H9 (cell line): ENCODE data around the gene ANKH. TPM values are rescaled to one million over a fixed set of nuclear protein-coding genes. Genes with fewer than 3 reads are reported as not detected.

Experiments used
- DNase-seq: peaks from one replicate; pipeline ENCODE4 v3.0.0-alpha.2; 2017
- H2AFZ ChIP-seq: one replicate; pipeline ENCODE4 v1.6.1; 2013; ENCODE audit warnings: mild to moderate bottlenecking, low read length, control low read depth, moderate library complexity
- H2AK5ac ChIP-seq: 2 replicates; pipeline ENCODE4 v1.6.1; 2013; ENCODE audit warnings: low read length, control low read depth, mixed read lengths; ENCODE audit not compliant: insufficient read length
- H2BK120ac ChIP-seq: one replicate; pipeline ENCODE4 v1.6.1; 2013; ENCODE audit warnings: low read depth, mild to moderate bottlenecking, low read length, control low read depth, inconsistent platforms; ENCODE audit not compliant: poor library complexity, severe bottlenecking
- H2BK12ac ChIP-seq: 2 replicates; pipeline ENCODE4 v1.6.1; 2013; ENCODE audit warnings: low read length, control low read depth, mixed read lengths, low read depth; ENCODE audit not compliant: insufficient read length
- H2BK15ac ChIP-seq: 2 replicates; pipeline ENCODE4 v1.6.1; 2013; ENCODE audit warnings: low read depth, low read length, control low read depth
- H2BK20ac ChIP-seq: one replicate; pipeline ENCODE4 v1.6.1; 2013; ENCODE audit warnings: low read depth, mild to moderate bottlenecking, low read length, control low read depth, inconsistent platforms; ENCODE audit not compliant: poor library complexity, severe bottlenecking
- H2BK5ac ChIP-seq: 2 replicates; pipeline ENCODE4 v1.6.1; 2013; ENCODE audit warnings: low read length, control low read depth, mixed read lengths; ENCODE audit not compliant: insufficient read length
- H3K14ac ChIP-seq: 2 replicates; pipeline ENCODE4 v1.6.1; 2013; ENCODE audit warnings: low read length, control low read depth; ENCODE audit not compliant: insufficient read depth
- H3K18ac ChIP-seq: 2 replicates; pipeline ENCODE4 v1.6.1; 2013; ENCODE audit warnings: low read depth, mild to moderate bottlenecking, mixed read lengths, low read length, control low read depth; ENCODE audit not compliant: insufficient read length
- H3K23ac ChIP-seq: 2 replicates; pipeline ENCODE4 v1.6.1; 2013; ENCODE audit warnings: low read length, control low read depth, mixed read lengths, low read depth; ENCODE audit not compliant: insufficient read length
- H3K23me2 ChIP-seq: 2 replicates; pipeline ENCODE4 v1.6.1; 2013; ENCODE audit warnings: low read depth, mild to moderate bottlenecking, mixed read lengths, low read length, control low read depth; ENCODE audit not compliant: insufficient read length, poor library complexity, severe bottlenecking
- H3K27ac ChIP-seq: 2 replicates; pipeline ENCODE4 v1.5.1; 2013; ENCODE audit warnings: low read length, control low read depth, mixed read lengths, low read depth; ENCODE audit not compliant: insufficient read length
- H3K27me3 ChIP-seq: 2 replicates; pipeline ENCODE4 v1.6.1; 2013; ENCODE audit warnings: low read length, control low read depth, inconsistent platforms; ENCODE audit not compliant: insufficient read depth
- H3K4ac ChIP-seq: 2 replicates; pipeline ENCODE4 v1.6.1; 2013; ENCODE audit warnings: low read depth, mild to moderate bottlenecking, control low read depth, inconsistent platforms, low read length, moderate library complexity
- H3K4me1 ChIP-seq: 2 replicates; pipeline ENCODE4 v1.6.1; 2013; ENCODE audit warnings: low read length, control low read depth, inconsistent platforms; ENCODE audit not compliant: insufficient read depth
- H3K4me2 ChIP-seq: 2 replicates; pipeline ENCODE4 v1.6.1; 2013; ENCODE audit warnings: low read length, control low read depth, mixed read lengths; ENCODE audit not compliant: insufficient read length, insufficient read depth
- H3K56ac ChIP-seq: 2 replicates; pipeline ENCODE4 v1.6.1; 2013; ENCODE audit warnings: low read depth, mild to moderate bottlenecking, mixed read lengths, low read length, control low read depth; ENCODE audit not compliant: insufficient read length
- H3K79me1 ChIP-seq: 2 replicates; pipeline ENCODE4 v1.6.1; 2013; ENCODE audit warnings: low read depth, mild to moderate bottlenecking, moderate library complexity, low read length, control low read depth, inconsistent platforms; ENCODE audit not compliant: insufficient read depth, poor library complexity, severe bottlenecking
- H3K79me2 ChIP-seq: 2 replicates; pipeline ENCODE4 v1.6.1; 2013; ENCODE audit warnings: low read length, control low read depth, inconsistent platforms; ENCODE audit not compliant: insufficient read depth
- H3K9ac ChIP-seq: 2 replicates; pipeline ENCODE4 v1.6.1; 2013; ENCODE audit warnings: low read length, control low read depth, mixed read lengths; ENCODE audit not compliant: insufficient read length; ENCODE audit errors: extremely low read depth
- H3K9me3 ChIP-seq: one replicate; pipeline ENCODE4 v1.6.1; 2013; ENCODE audit warnings: low read depth, low read length, inconsistent platforms; ENCODE audit not compliant: control insufficient read depth
- H3T11ph ChIP-seq: one replicate; pipeline ENCODE4 v1.6.1; 2013; ENCODE audit warnings: mild to moderate bottlenecking, low read length, control low read depth, inconsistent platforms
- H4K20me1 ChIP-seq: one replicate; pipeline ENCODE4 v1.6.1; 2013; ENCODE audit not compliant: control insufficient read depth, insufficient read length, insufficient read depth
- H4K5ac ChIP-seq: 2 replicates; pipeline ENCODE4 v1.6.1; 2013; ENCODE audit warnings: low read depth, mild to moderate bottlenecking, mixed read lengths, low read length, control low read depth; ENCODE audit not compliant: insufficient read length
- H4K8ac ChIP-seq: replicated peaks from 2 replicates; pipeline ENCODE4 v1.6.1; 2013; ENCODE audit warnings: low read length, control low read depth, mixed read lengths, low read depth; ENCODE audit not compliant: insufficient read length
- H4K91ac ChIP-seq: 2 replicates; pipeline ENCODE4 v1.6.1; 2013; ENCODE audit warnings: low read depth, mild to moderate bottlenecking, moderate library complexity, mixed read lengths, low read length, control low read depth; ENCODE audit not compliant: insufficient read length
- H3K27ac Mint-ChIP-seq, 3 experiments: 2 replicates in 2 of 3; 3 replicates in 1 of 3; pipeline ENCODE4 v1.8.0; 2020 to 2021; ENCODE audit warnings: mixed read lengths in 3 of 3, mild to moderate bottlenecking in 1 of 3, moderate library complexity in 1 of 3
- H3K27me3 Mint-ChIP-seq: 2 replicates; pipeline ENCODE4 v1.8.0; 2021; ENCODE audit warnings: low read depth, mild to moderate bottlenecking, moderate library complexity, mixed read lengths
- H3K36me3 Mint-ChIP-seq, 3 experiments: 2 replicates in 2 of 3; 3 replicates in 1 of 3; pipeline ENCODE4 v1.8.0; 2020 to 2021; ENCODE audit warnings: low read depth in 3 of 3, mixed read lengths in 3 of 3; ENCODE audit not compliant: insufficient read depth in 1 of 3
- H3K4me1 Mint-ChIP-seq, 2 experiments: 2 replicates each; pipeline ENCODE4 v1.8.0; 2020; ENCODE audit warnings: mixed read lengths in 2 of 2
- H3K4me3 Mint-ChIP-seq, 2 experiments: 2 replicates in 1 of 2; 3 replicates in 1 of 2; pipeline ENCODE4 v1.8.0; 2020 to 2021; ENCODE audit warnings: mild to moderate bottlenecking in 2 of 2, mixed read lengths in 2 of 2, moderate library complexity in 1 of 2
- H3K9me3 Mint-ChIP-seq, 2 experiments: 2 replicates in 1 of 2; 3 replicates in 1 of 2; pipeline ENCODE4 v1.8.0; 2020; ENCODE audit warnings: mild to moderate bottlenecking in 2 of 2, mixed read lengths in 2 of 2, moderate library complexity in 1 of 2
- WGBS: extraction: QIAGEN DNeasy Blood & Tissue Kit; methylation state at CpG from one replicate; pipeline ENCODE4 v1.1.7; 2013; ENCODE audit warnings: missing lambda C conversion rate, low lambda C conversion rate, mixed read lengths; ENCODE audit not compliant: insufficient read length; ENCODE audit errors: extremely low coverage; 5-methylcytosine and 5-hydroxymethylcytosine counted together
- total RNA-seq: library from RNA; stranded (reverse); gene quantifications from 2 replicates; pipeline ENCODE4 v1.2.1, GENCODE V29; 2021
- TF ChIP-seq, protein P1 (sequence below): fragments of 200-600 bp; sonication (generic); conservative IDR thresholded peaks from 3 replicates; pipeline ENCODE4 v1.8.0; 2021; ENCODE audit warnings: antibody characterized with exemption, mild to moderate bottlenecking

Gene ANKH
- total RNA-seq, 1 experiment from 2014 or later = 9.6 TPM

DNA sequence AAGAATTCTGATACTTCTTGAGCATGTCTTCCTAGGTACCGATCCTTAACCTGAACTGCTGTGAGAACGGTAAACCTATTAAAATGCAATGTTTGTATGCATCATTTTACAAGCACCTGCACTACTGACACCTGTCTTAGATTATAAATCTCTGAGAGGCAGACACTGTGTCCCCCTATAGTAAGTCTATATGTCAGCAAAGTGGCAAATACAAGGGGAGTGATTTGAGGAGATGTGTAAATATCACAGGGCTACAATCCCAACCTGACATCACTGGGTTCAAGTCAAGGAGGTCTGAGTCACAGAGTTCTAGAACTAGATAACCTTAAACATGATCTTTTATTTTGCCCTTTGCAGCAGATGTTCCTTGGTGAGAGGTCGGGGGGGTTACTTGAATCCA is 64.1 kb downstream of the ANKH start:
- no peak overlapping the region for H3K27ac ChIP-seq
- no peak overlapping the region for H4K91ac ChIP-seq
- H2BK12ac ChIP-seq = no peak overlapping the region
- no peaks in the 10 kb centered on the region for H4K20me1 ChIP-seq
- no peaks in the 10 kb centered on the region for H3K4me1 ChIP-seq
- no peaks in the 10 kb centered on the region for H3K23me2 ChIP-seq
- no peak overlapping the region for H3K23ac ChIP-seq
- H2BK15ac ChIP-seq = no peak overlapping the region
- H3K4me1 Mint-ChIP-seq = no peaks in the 10 kb centered on the region
- TF ChIP-seq, protein P1, sequence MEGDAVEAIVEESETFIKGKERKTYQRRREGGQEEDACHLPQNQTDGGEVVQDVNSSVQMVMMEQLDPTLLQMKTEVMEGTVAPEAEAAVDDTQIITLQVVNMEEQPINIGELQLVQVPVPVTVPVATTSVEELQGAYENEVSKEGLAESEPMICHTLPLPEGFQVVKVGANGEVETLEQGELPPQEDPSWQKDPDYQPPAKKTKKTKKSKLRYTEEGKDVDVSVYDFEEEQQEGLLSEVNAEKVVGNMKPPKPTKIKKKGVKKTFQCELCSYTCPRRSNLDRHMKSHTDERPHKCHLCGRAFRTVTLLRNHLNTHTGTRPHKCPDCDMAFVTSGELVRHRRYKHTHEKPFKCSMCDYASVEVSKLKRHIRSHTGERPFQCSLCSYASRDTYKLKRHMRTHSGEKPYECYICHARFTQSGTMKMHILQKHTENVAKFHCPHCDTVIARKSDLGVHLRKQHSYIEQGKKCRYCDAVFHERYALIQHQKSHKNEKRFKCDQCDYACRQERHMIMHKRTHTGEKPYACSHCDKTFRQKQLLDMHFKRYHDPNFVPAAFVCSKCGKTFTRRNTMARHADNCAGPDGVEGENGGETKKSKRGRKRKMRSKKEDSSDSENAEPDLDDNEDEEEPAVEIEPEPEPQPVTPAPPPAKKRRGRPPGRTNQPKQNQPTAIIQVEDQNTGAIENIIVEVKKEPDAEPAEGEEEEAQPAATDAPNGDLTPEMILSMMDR = no peak
- H3K56ac ChIP-seq = no peak overlapping the region
- peaks cover 0 to 2% (median 0%) of the 10 kb centered on the region in 3 experiments; a peak in 1 of 7 replicates for H3K36me3 Mint-ChIP-seq
- H3K4ac ChIP-seq = no peak overlapping the region
- no peaks in the 10 kb centered on the region; a peak in 1 of 5 replicates for H3K9me3 Mint-ChIP-seq
- no peak overlapping the region for H3K9ac ChIP-seq
- no peak for DNase-seq
- no peaks in the 10 kb centered on the region for H3K27me3 Mint-ChIP-seq
- no peak overlapping the region for H3K4me2 ChIP-seq
- H3T11ph ChIP-seq = no peak overlapping the region
- H4K8ac ChIP-seq = no peak overlapping the region
- H3K27me3 ChIP-seq = no peaks in the 10 kb centered on the region
- no peak overlapping the region for H2BK5ac ChIP-seq
- no peak overlapping the region for H2AFZ ChIP-seq
- no peaks in the 10 kb centered on the region for H3K9me3 ChIP-seq
- no peak overlapping the region for H2AK5ac ChIP-seq
- no peak overlapping the region for H3K18ac ChIP-seq
- no CpG with 5 or more reads among the region's 3 CpGs for WGBS
- no peak overlapping the region for H3K14ac ChIP-seq
- H3K79me2 ChIP-seq = no peaks in the 10 kb centered on the region
- H2BK120ac ChIP-seq = no peak overlapping the region
- H2BK20ac ChIP-seq = no peak overlapping the region
- no peaks in the 10 kb centered on the region for H3K79me1 ChIP-seq
- no peak overlapping the region for H3K4me3 Mint-ChIP-seq
- no peak overlapping the region for H4K5ac ChIP-seq
- H3K27ac Mint-ChIP-seq = no peak overlapping the region
